Activated T-helper 1 cell treated with anti-CD3 and anti-CD28 coated beads, Interleukin-2, amount 50 U/mL, for 16 hours (primary cell): Measurements from ENCODE around the gene ISG20L2.
A peak's percentile ranks its signal among the peaks of the same experiment; 100 is the strongest.

Experiments
- DNase-seq, 2 donors: peaks; one replicate each; pipeline ENCODE4 v3.0.0-alpha.2; 2020; ENCODE audit warnings: low read depth in 1 of 2, low spot score in 1 of 2

Gene ISG20L2

DNA sequence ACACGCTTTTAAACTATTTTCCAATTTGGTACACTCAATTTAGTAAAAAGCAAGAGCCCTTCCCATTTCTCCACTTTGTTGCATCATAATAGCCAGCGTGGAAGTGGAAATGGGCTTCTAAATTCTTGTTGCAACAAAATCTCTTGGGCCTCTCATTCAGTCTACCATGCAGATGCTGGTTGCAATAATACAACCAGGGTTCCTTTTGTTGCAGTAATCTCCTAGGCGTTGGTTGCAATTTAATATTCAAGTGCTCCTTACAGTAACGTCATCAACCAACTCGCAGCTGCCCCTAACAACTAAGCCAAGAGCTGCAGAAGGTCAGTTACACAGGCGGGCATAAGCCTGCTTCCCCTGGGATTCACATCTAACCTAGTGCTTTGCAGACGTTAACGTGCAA, 25.7 kb upstream of the ISG20L2 start:
- no peak for DNase-seq

DNA sequence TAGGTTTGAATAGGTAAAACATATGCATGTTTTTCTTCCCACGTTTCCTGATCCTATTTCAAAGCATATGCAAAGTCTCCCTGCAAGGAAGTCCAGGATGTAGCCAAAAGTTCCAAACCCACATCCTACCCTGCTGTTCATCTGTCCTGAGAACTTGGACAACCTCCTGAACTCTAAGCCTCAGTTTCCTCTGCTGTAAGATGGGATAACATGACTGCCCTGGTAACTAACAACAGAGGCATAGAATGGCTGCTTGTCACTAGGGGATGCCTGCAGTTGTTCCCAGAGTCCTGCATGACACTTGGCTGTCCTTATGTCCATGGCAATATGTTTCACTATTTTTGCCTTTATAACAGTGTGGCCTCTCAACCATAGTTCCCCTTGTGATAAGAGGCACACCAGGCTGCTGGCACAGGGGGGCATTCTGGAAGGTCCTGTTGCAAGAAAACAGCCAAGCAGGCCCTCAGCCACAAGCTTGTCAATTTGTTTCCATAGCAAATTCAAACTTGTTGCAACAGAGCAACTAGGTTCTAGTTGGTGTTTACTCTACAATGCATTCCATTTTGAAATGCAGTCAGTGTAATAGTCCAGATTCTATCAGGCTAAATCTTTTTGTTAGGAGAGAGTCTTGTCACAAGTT, 24.4 kb upstream of the ISG20L2 start:
- DNase-seq = no peak

DNA sequence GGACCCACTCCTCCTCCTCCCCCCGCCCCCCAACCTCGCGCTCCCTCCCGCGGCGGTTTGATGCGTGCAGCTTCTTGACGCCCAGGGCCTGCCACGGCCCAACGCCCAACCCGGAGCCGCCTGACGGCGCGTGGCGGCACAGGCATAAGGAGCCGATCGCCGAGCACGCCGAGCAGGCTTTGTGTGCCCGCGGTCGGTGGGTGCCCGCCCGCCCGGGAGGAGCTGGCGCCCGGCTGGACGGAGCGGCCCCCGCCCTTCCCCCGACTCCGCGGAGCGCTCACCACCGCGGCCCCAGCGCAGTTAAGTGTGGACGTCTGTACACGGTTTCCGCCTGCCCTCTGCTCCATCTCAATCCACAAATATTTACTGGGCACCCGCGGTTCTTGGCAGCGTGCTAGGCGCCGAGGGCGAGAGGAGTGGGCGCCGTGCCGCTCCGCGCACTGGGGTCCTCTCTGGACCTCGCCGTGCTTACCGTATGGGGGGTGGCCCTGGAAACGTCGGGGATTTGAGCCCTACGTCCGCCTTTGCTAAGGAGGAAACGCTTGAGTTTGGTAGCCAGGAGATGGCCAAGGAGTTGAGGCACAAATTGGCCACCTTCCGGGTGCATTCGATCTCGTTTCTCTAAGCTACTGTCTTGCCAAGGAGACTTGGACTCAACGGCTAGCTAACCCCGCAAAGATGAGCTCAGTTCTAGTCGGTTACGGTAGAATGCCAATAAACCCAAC, 23.4 kb upstream of the ISG20L2 start:
- DNase-seq = peak; percentile 96 to 97

DNA sequence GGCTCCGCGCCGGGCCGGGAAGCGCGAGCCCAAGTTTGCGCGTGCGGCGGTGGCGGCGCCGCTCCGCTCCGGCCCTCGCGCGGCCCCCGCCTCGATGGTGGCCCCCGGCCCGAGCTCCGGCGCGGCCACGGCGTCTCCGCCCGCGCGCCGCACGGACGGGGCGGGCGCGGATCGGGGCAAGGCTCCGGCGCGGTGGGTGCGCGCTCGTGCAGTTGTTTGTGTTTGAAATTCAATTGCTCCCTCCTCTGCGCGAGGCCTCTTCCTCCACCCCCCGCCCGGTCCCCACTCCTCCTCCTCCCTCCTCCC, 22.8 kb upstream of the ISG20L2 start, which contains the start of gene HDGF:
Gene HDGF, minus strand, starts transcription at position 225 of the 306 bp plus-strand sequence. CDS start 246 bp downstream, outside the sequence.
- DNase-seq = no peak

DNA sequence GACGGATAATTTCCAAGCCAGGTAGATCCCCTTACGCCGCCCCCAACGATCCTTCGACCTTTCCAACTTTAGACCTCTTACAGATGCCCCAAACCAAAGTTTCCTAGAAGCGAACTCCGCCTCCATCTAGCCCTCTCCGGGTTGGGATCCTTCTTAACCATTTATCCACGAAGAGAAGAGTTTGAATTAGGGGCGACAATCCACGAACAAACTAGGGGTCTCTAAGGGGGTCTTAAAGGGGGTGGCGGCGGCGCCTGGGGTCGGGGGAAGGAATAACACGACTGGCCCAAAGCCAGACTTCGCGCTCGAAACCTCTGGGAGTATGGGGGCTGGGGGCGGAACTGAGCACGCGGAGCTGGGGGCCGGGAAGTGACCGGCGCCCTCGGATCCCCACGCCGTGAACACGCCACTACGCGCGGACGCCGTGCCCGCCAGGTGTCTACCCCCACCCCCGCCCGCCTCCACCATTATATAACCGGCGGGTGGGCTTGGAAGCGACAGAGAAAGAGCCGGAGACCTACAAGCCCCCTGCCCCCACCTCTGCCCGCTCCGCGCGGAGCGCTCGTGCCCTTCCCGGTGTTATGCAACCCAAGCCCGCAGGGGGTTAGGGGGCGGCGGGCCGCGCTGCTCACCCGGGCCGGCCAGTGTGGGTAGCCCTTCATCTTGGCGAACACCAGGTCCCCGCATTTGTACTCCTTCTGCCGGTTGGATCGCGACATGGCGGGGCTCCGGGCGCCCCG, 22.3 kb upstream of the ISG20L2 start:
- DNase-seq = no peak

DNA sequence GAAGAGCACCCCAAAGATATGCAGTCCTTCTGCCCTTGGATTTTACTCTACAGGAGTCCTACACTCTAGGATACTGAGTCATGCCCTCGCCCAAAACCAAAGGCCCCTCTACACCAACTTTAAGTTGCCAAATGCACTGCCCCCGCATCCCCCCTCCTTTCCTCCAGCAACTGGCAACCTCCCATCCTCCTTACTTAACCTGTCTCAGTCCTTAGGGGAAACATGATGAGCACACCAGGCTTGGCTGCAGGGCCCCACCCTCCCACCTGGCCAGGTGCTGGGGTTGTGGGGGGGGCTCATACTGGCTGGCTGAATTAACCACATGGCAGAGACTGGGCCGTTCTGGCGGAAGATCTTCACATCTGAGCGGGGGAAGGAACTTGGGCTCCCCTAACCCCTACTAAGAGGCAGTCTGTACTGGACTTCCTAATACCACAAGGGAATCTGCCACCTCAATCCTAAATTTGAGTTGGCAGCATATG, 21.7 kb upstream of the ISG20L2 start:
- no peak for DNase-seq

DNA sequence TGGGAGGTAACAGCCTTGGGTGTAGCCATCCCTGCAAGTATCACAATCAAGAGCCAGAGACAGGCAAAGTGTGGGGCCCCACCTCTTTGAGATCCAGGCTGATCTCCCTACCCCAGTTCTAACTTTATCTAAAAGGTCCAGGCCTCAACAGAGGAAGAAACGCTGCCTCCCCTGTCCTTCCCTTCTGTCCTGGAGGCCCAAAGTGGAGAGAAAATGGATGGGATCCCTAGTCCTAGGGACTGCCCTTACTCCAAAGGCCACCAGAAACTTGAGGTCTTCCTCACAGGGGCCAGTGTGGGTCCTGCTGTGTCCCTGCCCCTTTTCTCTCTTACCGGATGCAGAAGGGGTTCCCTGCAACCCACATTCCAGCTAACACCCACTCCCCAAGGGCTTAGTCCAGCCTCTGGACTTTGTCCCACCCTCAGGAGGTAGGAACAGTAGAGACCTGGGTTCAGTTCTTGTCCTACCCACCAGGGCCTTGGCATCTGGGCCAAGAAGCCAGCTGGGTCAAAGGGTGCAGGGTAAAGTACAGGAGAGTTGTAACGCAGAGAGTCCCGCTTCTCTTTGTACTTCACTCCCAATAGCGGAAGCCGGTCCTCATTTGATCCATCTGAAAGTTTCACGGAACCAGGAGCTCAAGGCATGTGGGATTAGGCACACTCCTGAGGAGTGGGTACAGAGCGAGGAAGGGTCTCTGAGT, 21.0 kb upstream of the ISG20L2 start:
- DNase-seq = no peak

DNA sequence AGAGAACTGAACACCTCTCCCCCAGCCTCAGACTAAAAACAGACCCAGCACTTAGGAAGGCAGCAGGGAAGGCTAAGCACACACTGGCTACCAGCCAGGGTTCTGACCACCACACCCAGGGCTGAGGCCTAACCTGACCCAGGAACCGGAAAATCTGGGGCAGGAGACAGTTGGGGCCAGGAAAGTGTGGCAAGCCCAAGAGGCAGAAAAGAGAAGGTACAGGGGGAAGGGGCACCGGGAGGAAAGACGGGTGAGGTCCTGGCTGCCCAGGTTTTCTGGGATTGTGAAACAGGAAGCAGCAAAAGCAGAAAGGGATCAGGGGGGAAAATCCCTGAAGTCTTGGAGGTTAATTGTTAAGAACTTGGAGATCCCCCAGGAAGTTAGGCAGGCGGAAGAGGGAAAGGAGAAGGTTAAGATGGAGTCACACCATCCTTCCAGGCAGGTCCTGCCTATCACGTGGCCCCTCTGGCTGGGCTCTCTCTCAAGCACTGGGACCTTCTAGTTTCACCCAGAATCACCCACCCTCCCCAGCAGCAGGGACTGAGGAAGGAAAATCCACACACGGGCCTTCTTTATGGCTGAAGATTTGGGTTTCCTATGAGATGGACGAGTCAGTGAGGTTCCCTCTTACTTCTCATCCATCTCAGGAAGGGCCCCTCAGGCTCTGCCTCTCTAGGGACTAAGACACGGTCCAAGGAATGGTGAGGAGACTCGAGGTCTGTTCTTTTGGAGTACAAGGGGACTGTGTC, 20.3 kb upstream of the ISG20L2 start:
- no peak for DNase-seq

DNA sequence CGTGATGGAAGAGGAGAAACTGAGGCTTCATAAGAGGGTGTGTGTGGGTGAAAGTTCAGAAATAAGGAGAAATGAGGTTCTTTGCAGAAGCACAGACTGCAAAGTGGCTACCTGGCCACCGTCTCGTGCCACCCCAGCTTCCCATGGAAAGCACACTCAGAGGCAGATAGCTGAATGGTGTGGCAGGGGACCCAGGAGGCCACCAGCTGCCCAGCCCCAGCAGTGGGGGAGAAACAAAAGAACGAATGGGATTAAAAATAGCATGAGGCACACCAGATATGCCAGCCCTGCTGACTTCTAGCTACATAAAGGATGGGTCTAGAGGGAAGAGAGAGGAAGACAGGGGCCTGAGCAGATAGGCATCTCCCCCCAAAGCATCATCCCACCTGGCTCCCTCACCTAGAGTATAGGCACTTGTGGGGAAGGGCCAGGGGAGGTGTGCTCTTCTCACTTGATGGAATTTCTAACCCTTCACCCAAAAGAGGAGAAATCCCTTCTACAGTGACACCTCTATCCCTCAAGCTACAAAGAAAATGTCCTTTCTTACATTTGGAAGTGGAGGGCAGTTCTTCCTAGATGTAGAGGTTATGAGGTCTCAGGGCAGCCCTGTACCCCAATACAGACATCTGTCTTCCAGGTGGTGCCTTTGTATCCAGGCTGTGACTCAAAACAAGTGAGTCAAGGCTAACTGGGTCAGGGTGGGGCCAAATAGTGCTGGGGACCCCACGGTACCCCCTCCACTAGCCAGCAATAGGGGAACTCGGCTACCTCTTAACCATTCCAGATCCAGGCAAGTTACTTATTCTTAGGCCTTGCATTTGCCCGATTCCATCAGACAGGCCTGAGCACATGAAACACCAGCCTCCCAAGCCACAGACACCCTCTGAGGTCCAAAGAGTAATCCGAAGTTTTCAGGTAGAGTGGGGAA, 19.4 kb upstream of the ISG20L2 start:
- no peak for DNase-seq

DNA sequence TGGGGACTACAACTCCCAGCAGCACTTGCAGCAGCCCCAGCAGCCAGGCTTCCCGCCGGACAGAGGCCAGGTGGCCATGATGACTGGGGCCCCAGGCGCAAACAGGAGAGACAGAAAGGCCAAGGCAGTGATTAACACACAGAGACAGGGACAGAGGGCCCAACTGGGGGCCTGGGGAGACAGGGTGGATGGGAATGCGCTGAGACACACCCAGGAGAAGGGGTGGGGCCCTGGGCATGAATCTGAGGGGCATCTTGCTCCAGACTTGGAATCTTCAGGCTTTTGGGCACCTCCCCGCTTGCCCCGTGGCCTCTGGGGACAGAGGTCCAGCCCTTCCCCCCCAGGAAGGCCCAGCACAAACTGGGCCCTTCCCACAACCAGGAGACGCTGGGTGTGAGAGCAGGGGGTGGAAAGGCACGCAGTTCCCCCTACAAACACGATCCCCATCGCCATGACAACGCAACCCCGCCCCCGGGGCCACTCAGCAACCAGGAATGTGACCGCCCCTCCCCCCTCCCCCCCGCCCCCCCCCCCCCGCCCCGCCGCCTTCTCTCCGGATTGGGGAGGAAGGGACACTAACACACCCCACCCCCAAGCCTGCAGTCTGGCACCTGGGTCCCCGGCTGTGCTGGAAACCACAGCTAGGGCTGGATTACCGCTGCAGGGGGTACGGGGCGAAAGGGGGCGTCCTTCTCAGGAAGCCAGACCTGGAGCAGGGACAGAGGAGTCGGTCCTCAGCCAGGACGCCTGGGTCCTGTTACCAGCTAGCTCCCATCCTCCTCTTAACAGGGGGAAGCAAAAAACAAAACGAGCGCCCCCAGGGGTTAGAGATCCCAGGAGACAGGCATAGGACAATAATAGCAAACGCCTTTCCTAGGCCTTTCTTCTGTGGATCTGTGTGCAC, 18.4 kb upstream of the ISG20L2 start:
- DNase-seq = no peak

DNA sequence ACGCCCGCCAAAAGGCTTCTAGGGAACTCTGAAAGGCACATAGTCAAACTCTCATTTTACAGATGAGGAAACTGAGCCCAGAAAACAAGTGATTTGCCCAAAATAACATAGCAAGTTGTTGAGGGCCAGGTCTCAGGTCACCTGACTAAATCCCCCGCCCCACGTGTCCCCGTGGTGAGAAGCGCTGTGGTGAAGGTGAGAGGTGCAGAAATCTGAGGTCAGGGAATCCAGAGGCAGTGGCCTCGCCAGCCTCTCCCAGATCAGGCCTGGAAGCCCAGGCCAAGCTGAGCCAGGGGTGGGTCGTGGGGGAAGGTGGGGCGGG, 17.8 kb upstream of the ISG20L2 start:
- DNase-seq = no peak

DNA sequence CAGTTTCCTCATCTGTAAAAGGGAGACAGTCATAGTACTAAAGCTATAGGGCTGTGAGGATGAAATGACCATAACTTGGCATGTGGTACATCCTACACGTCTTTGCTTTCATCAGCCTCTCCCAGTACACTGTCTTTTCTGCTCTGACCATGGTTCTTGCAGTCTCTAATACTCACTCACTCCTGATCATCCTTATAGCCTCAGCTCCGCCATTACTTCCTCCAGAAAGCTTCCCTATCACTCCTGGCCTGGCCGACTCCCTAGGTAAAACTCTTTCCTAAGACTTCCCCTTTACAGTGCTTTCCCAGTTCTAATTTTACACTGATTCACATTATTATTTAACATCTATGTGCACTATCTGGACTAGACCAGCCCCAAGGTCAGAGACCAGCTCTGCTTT, 17.3 kb upstream of the ISG20L2 start:
- no peak for DNase-seq

DNA sequence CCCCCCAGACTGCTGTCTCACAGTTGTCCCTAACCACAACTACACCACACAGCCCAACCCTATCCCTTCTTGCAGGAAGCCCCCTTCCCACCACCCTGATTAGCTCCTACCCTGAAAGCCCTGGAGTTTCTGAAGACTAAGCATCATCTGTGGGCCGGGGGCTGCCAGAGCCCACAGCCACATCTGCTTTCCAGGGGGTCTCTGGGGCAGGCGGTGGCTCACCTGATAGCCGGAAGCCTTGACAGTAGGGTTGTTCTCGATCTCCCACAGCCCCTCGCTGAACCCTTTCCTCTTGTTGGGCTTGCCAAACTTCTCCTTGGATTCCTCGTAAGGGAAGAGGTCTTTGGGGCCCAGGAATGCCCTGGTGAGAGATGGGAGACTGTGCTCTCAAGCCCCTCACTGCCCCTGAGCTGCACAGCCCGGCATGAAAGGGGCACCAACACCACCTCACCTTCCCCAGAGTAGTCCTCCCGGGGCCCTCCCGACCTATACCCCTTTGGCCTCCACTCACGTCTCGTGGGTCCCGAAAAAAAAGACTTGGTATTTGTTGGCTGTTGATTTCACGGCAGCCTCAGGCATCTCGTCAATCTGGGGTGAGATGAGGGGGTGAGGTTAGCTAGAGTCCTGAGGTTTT, 16.3 kb upstream of the ISG20L2 start:
- no peak for DNase-seq

DNA sequence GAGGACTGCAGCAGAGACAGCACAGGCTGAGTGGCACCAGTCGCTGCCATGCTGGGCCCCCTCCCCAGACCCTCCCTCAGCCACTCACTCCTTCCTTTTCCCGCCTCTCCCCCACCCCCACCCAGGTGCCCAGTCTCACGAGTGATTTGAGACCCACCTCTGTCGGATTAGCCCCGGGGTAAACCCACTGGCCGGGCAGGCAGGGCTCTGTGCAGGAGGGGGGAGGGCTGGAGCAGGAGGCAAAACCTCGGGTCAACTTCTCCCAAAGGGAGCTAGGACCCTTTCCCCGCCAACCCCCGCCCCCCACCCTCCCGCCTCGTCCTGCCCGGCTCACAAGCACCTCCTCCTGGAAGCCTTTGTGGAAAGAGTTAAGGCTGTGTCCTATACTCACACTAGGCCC, 15.8 kb upstream of the ISG20L2 start:
- no peak for DNase-seq

DNA sequence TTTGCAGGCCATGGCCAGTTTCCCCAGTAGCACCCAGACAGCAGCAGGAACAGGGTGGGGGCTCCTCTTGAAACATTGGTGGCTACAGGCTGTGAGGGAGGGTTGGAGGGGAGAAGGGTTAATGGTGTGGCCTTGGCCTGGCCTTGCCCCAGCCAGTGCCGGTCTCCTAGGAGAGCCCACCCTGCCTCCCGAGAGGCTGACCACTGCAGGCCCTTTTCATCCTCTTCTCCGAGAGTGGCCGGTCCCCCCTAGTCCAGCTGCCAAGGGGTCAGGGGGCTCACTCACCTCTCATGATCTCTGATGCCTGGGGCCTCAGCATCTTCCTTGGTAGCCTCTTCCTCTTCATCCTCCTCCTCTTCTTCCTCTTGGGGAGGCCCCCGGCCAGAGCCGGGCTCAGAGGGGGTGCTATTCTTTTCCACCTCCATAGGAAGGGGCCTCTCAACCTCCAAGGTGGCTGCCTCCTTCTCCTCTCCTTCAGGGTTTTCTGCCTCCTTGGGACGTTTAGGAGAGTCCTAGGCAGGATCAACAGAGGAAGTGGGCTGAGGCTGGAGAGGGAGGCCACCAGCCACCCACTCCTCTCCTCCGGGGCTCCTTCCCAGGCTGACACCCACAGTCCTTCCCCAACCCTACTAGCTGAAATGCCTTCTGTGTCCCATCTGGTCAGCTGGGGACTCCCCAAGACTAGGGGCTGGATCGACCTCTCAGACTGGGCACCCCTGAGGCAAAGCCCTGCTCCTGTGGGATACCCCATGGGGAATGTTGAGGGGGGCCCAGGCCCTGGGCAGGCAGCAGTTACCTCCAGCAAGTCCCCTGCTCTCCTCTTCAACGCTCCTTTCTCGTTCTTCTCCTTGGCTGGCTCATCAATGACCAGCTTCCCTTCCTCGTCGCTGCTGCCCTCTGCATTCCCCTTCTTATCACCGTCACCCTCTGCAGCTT, 15.1 kb upstream of the ISG20L2 start:
- no peak for DNase-seq

DNA sequence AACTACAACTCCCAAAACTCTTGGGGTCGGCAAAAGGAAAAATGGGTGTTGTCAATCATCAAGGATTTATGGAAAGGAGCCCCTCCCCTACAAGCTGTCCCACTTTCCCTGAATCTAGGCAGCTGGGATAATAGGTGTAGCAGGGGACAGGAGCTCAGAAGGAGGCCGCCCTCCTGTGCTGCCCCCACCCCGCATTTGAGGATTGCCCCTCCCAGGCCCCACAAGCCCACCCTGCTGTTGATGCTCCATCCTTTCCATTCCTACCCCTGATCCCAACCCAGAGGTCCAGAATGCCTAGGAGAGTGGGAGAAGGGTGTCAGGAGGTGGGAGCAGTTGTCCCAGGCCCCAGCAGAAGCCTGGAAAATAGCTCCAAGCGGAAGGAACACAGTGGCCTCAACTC, 14.2 kb upstream of the ISG20L2 start:
- DNase-seq = no peak

DNA sequence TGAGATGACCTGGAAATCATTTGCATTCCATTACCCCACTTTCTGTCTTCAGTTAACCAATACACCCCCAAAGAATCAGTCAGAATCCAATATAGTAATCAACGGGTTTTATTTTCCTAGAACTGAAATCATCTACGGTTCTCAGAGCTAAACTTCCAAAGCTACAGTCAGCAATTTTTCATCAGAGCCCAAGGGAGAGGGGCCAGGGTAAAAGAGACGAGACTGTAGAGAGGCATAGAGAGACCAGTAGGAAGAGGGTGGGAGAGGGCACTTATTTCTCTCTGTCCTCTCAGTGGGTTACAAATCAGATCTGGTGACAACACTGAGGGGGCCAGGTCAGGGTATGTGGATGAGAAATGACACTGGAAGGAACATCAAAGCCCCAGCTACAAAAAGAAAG, 13.5 kb upstream of the ISG20L2 start:
- no peak for DNase-seq
